RPMI7951 (cell line): Measurements from ENCODE around the gene SLC23A1. TPM values are rescaled to one million over a fixed set of nuclear protein-coding genes. Genes with fewer than 3 reads are reported as not detected.
"Not testable (repeated sequence)": the region's sequence is repeated elsewhere in the genome, so short reads cannot be mapped to it uniquely, and the experiment has no call there.

Experiments
- DNase-seq: peaks from one replicate; pipeline ENCODE4 v3.0.0-alpha.2; 2012; ENCODE audit warnings: low read depth
- total RNA-seq: library from RNA; depleted of rRNA; stranded (reverse); fragments of >200 nt; shearing (Covaris generic); gene quantifications from 2 replicates; pipeline ENCODE4 v1.2.3, GENCODE V29; 2014

Gene SLC23A1
- total RNA-seq, 1 experiment from 2014 or later, result not detected

DNA sequence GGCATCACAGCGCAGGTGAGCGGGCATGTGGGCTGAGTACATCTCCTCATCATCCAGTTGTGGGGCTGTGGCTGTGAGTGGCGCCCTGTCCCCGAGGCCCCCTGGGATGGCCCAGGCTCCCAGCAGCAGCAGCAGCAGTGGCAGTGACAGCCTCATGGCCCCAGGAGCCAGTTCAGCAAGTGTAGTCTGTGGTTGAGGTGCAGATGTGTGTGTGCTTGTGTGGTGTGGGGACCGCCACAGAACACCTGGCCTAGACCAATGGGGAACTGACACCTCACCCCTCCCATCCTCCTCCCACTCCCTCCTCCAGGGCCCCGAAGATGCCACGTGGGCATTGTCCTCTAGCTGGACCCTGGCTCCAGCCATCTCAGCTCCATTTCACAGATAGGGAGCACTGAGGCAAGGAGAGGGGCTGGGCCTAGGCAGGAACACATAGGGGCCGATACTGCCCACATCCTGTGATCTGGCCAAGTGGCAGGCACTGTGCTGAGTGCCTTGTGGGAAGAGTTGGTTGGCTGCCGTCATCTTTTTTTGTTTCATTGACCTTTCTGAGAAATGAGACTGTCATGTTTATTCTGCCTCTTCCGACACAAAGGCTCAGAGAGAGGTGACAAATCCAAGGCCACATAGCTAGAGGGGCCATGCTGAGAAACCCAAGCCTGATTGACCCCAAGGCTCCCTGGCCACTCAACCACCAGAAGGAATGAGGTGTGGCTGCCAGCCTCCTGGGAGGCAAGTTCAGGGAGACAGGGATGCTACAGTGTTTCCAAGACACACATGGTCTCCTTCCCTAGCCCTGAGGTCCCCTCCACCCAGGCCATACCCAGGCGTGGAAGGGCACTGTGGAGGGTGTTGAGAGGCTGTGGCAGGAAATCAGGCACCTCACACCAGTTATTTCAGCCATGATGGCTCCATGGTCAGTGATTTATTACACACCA lies 6.9 kb upstream of the SLC23A1 start, which contains the start of gene MZB1:
MZB1 (minus strand) TSS at position 213 of the 938 bp plus-strand sequence; CDS start at position 156, 57 bp downstream.
- no peak for DNase-seq

DNA sequence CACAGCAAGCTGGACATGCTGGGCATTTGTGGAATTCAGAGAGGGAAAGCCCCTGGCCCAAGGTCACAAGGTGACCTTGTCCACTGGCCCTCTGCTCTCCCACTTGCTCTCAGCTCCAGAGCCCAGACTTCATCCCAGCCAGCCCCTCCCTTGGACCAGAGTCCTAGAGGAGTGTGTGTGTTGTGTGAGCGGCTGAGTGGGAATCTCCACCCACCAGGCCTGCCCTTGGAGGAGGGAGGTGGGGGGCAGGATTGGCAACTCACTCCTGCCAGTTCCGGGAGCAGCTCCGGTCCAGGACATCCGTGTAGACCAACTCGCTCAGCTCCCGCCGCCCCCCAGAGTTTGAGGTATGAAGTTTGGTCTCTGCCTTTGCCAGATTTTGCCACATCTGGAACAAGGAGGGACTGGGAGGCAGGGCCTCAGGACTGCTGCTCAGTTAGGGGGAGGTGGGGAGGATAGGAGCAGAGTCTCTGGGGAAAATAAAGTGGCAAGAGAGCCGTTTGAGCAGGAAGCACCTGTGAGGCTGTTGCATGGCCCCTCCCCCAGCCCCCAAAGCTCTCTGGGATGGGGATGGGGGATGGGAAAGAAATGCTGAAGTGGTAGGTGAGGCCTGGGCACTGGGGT lies 5.2 kb upstream of the SLC23A1 start:
- DNase-seq, result no peak

DNA sequence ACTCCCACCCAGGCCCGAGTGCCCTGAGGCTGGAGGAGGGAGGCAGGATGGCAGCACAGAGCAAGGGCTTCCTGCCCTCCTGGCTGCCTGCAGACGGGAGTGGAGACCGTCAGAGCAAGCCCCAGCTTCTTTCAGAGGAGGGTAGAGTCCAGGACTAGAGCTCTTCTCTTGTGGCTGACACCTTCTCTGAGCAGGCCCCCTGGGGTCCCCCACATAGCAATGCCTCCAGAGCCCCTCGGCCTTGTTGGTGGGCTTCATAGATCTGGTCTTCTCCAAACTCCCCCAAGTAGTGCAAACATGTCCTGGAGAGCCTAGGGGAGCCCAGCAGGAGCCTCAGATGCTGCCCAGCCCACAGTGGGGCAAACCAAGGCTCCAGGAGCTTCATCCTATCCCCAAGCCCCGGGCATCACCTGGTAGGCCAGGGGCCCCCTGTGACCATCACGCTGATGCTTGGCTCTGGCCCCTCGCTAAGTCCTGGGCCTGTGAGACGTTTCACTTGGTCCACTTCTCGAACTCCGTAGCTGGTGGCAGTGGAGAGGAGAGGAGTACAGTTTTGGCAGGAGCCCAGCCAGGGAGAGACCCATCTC lies 4.6 kb upstream of the SLC23A1 start:
- no peak for DNase-seq

DNA sequence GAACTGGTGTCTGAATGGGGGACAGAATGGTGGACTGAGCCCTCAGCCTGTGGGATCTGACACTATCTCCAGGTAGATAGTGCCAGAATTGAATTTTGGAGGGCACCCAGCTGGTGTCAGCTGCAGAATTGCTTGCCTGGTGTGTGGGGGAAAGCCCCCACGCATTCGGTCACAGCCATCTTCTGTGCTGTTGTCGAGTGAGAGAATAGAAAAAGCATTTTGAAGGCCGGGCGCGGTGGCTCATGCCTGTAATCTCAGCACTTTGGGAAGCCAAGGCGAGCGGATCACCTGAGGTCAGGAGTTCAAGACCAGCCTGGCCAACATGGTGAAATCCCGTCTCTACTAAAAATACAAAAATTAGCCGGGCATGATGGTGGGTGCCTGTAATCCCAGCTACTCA lies 3.9 kb upstream of the SLC23A1 start:
- not testable (repeated sequence) for DNase-seq

DNA sequence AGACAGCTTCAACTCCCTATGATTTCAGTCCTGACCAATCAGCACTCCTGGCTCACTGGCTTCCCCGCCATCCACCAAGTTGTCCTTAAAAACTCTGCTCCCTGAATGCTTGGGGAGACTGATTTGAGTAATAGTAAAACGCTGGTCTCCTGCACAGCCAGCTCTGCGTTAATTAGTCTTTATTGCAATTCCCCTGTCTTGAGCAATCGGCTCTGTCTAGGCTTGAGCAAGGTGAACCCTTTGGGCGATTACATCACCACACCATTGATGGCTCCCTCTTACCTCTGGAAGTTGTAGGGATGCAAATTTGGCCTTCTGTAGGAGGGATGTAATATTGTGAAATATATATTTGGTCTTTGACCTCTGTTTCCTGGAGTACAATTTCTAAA lies 2.9 kb upstream of the SLC23A1 start:
- DNase-seq, result no peak

DNA sequence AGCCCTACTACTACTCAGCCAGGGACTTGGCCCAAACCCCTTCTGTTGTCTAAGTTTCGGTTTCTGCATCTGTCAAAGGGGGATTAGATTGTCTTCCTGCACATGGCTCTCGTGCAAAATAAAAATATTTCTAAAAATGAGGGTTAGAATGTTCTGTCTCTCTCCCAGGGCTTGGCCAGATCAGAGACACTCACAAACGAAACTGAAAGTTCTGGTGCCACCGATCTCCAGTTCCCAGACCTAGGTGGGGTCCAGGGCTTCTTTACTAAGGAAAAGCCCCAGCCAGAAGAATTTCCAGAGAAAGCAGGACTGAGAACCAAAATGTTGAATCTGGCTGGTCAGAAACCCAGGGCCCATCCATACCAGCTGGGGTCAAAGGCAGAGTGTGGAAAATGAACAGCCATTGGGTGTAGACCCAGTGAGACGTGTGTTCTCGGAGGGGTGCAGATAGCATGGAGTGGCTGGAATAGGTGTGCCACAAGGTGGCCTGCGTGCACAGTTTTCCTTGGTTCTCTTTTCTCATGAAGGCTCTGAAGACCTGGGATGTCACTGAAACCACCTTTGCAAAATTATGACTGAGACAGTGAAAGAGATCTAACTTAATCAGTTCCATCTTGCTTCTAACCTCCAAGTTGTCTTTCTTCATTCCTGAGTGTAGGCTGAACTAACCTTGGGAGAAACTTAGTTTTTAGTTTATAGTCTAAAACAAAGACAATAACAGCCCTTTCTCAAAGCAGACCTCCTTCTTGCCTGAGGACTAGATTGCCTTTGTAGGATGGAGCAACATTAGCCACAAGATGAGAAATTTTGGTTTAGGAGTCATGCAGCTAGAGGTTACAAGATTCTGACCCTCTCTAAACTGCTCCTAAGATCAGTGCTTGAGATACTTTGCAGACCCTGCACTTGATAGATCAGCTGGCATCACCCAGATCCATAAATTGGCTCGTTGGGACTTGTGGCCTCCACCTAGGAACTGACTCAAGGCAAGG lies 2.3 kb upstream of the SLC23A1 start:
- DNase-seq, result peak; percentile 42

DNA sequence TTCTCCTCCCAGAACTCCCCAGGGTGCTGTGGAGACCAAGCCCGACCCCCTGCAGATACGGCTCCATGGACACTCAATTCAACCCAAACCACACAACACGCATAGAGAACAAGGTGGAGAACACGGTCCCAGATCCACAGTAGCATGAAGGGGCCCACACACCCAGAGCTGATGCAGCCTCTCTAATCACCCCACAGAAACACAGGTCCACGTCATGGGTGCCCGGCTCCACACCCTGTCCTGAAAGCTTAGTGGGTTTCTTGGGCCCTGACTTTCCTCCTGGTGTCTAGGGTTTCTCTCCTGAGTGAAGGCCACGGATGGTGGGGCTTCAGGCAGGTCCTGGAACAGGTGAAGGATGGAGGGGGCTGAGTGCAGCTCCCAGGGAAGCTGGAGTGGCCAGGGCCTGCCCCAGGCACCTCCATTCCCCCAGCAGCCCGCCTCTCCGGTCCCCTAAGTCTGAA lies 1.5 kb upstream of the SLC23A1 start:
- no peak for DNase-seq

DNA sequence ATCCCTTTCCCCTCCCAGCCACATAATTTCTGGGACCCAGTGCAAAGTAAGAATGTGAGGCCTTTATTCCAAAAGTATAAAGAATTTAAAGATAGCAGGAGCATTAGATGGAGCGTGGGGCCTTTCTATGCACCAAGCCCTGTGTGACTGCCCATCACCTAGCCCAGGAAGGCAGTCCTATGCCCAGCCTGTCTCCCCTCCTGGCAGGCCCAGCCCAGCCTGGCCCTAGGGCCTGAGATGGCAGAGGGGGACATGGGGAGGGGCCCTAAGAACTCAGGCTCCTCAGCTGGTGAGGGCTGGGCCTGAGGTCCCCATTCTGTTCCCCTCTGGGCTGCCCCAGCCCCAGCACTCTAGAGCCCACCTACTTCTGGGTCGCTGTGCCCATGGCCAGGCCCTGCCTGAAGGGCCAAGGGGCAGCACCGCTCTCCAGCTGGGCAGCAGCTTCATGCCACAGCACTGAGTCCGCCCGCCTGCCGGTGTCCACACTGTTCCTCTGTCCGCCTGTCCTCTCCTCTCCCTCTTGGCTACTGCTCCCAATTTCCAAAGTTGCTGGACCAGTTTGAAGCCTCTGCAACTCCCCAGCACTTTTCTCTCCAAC lies 995 bp upstream of the SLC23A1 start:
- no peak for DNase-seq

DNA sequence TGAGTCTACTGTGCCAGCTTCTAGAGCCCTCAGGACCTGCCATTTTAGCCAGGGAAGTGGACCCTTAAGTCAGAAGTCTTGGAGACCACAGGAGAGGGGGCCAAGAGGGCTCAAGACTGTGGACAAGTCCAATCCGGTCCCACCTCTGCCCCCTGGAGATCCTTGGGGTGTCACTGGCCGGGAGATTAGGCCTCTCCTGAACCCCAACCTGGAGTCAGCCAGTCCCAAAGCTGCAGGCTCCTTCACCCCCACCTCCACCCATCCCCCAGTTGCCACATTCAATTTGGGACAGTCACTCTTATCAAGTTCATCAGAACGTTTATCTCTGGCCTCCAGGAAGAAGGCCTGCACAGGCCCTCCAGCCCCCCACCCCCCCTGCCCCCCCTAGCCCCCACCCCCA lies 290 bp downstream of the SLC23A1 start:
- DNase-seq, result no peak

DNA sequence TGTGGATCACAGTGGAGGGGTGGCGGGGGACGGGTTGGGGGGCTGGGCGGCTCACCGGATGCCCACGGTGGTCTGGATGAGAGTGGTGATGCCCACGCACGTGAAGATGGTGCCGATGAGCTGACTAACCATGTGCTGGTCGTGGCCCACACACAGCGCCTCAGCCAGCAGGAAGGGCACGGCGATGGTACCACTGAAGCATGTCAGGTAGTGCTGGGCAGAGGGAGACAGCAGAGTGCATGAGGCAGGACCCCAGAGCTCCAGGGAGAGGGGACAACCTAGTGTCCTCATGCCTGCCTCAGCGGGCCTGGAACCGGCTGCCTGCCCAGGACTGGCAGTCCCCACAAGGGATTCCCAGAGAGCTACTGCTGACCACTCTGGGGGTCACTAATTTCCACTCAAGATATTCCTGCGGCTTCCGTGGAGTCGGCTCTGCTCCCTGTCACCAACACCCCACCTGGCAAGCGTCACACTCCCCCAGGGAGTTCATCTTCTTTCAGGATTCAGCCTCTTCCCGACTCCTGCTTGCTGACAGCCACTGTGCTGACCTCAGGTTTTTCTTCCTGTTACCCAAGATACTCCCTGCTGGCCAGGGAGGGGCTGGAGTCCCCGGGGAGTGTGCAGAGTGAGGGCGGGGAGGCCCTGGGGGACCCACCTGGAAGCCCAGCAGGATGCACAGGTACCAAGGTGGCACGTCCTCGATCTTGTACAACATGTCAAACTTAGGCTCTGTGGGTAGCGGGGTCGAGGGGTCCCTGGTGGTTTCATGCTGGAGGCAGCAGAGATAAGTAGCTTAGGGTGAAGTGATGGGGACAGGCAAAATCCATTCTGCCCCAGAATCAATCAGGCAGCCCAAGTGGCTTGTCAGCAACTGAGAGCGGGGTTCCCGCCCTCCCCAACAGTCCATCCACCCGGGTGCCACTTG lies 998 bp downstream of the SLC23A1 start:
- DNase-seq, result no peak

DNA sequence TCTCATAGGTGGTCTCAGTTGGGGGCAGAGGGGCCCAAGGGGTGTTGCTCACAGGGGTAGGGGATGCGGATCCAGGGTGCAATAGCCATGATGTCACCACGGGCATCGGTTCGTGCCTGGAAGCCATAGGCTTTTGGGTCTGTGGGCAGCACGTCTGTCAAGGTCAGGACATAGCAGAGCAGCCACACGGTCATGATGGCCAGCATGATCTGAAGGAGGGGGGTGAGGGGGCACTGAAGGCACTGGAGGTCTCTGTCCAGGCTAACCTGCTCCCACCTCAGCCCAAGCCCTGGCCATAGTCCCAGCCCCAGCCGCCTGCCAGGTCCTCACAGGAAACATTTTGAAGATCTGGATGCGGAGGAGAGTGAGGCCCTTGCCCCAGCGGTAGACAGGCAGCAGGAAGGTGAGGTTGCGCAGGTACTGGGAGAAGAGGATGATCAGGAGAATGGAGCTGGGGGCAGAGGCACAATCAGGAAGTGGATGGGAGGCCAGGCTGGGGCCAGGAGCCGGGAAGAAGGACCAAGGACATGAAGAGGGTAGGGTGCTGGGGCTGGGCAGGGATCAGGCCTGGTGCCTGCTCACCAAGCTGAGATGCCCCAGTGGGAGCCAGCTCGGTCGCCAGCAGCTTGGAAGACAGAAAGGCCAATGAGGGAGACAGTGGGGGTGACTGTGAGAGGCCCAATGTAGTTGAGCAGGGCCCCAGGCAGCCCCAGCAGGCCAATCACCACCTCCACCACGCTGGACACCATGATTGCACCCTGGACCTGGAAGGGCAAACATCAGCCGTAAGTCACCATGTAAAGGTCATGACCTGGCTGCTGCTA lies 3.3 kb downstream of the SLC23A1 start:
- DNase-seq, result no peak

DNA sequence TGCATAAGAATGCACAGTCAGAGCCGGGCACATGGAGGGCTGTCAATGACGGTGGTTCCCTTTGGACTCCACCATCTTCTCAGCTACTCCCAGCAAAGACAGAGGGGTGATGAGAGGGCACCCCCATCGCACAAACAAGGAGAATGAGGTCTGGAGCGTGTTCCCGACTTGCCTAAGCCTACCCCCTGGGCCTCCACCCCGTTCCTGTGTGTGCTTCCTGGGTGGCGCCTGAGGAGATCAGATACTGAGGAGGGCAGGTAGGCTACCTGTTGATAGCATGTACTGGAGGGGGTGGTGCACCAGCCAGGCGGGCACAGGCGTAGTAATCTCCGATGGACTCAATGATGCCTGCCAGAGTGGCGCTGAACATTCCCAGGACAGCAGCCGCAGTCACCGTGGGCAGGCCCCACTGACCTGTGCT lies 4.1 kb downstream of the SLC23A1 start:
- no peak for DNase-seq

DNA sequence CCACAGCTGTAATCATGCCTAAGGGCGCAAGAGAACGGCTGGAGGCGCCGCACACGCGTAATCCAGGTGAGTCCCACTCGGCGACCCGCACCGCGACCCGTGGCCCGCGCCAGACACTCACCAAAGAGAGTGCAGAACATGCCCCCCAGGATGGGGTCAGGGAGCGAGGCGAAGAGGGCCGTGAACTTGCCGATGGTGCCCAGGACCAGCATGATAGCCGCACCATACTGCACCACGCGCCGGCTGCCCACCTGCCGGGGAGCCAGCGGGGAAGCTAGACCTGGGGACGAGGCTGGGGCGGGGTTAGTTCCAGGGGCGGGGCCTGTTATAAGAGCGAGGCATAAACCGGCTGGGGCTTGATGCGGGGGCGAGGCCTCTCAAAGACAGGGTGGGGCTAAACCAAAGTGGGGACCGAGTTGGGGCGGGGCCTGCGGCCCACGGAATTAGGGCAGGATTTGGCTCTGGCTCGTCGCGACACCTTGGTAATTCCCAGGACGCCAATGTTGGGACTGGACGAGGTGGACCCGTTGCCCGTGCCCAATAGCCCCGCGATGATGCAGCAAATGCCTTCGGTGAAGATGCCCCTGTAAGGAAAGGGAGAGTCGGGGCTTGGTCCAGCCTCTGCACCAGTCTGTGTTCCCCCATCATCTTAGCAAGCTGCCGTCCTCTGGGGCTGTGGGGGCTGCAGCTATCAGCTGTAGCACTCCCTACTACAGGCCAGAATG lies 4.8 kb downstream of the SLC23A1 start:
- DNase-seq, result no peak

DNA sequence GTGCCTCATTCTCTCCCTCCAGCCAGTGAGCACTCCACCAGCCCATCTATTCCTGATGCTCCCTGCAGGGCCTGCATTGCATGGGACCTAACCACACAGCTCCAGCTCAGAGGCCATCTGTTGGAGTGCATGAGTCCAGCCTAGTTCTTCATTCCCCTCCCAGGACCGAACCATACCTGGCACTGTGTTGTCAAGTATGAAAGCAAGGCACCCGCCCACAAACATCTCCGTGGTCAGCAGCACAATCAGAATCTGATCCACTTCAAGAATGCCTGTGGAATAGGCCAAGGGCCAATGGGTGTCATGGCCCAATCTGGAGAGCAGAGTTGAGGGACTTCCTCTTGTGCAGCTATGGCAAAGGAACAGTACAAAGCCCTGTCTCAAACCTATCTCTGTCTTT lies 5.9 kb downstream of the SLC23A1 start:
- no peak for DNase-seq

DNA sequence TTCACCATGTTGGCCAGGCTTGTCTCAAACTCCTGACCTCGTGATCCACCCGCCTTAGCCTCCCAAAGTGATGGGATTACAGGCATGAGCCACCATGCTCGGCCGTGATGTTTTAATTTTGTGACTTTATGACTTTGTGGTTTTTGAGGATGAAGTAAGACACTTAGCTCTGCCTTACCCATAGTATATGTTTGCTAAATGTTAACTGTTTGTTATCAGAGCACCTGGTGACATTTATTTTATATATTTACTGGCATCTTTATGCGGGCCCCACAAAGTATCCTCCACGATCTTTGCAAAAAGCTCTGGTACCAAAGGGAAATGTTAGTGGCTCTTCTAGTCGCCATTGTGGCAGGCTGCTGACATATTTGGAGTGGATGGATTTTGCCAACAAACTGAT lies 6.7 kb downstream of the SLC23A1 start:
- DNase-seq, result no peak

DNA sequence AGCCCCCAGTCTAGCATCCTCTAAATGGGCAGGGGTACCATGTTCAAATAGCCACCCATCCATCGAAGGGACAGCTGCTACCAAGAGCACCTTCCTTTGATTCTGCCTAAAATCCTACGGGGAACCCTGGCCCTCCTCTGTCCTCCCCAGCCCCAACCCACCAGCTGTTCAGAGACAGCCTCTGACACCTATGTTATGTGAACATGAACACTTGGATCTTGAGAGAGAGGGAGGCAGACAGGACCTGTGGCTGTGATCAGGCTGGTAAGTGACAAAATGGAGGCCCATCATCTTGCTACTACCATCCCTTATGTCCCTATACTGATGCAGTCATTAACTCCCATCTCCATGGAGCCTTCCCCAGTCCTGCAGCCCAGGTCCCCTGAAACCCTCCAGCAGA lies 8.2 kb downstream of the SLC23A1 start:
- DNase-seq, result no peak

DNA sequence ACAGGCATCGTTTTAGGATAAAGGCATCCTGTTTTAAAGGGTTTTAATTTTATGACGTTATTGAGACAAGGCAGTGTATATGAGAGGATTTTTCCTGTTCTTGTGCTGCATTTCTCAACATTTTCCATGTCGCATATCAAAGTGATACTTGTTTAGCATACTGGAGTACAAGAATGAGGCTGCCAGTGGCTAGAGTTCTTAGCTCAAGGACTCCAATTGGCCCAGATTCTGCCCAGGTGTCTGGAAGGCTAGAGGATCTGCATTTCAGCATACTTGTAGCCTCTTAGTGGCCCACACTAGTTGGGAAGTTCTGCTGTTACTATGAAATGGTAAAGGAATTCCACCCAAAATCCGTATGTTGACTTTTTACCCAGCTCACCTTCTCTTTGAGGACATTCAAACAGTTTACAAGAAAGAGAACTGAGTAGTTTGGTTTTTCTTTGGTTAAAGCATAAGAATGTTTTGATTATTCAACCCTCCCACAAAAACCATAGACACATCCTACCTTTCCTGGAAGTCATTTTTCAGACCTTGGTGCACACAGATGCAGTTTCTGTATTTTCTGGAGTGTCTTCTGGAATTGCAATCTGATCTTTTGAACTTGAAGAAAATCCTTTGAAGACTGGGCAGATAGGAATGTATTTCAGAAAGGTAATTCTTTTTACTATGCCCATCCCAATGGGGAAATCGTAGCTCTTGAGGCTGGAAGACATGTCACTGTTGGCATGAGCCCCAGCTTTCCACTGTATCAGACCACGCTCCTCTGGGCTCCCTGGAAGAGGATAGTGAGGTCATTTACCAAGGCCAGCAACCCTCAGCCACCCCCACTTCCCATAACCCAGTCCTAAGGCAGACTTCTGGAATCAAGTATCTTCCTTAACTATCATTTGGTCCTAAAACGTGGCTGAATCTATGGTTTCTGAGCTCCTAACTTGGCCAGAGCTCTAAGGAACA lies 11.3 kb downstream of the SLC23A1 start:
- DNase-seq, result no peak
